Endothelial cell (in vitro differentiated cells): Measurements from ENCODE around the gene MCF2L2. TPM values are rescaled to one million over a fixed set of nuclear protein-coding genes. Genes with fewer than 3 reads are reported as not detected.

Experiments
- DNase-seq: peaks from one replicate; pipeline ENCODE4 v3.0.0; 2021; ENCODE audit warnings: low spot score
- H3K27ac Mint-ChIP-seq: one replicate; pipeline ENCODE4 v1.8.0; 2021; ENCODE audit warnings: mixed read lengths, inconsistent platforms; ENCODE audit not compliant: unreplicated experiment
- H3K27me3 Mint-ChIP-seq: one replicate; pipeline ENCODE4 v1.8.0; 2021; ENCODE audit warnings: mild to moderate bottlenecking, moderate library complexity, mixed read lengths, inconsistent platforms; ENCODE audit not compliant: unreplicated experiment
- H3K36me3 Mint-ChIP-seq: one replicate; pipeline ENCODE4 v1.8.0; 2021; ENCODE audit warnings: mild to moderate bottlenecking, low read depth, mixed read lengths, inconsistent platforms; ENCODE audit not compliant: unreplicated experiment
- H3K4me1 Mint-ChIP-seq: one replicate; pipeline ENCODE4 v1.8.0; 2021; ENCODE audit warnings: mild to moderate bottlenecking, mixed read lengths, inconsistent platforms; ENCODE audit not compliant: unreplicated experiment
- H3K4me3 Mint-ChIP-seq: one replicate; pipeline ENCODE4 v1.8.0; 2021; ENCODE audit warnings: mild to moderate bottlenecking, mixed read lengths, inconsistent platforms; ENCODE audit not compliant: unreplicated experiment
- H3K9me3 Mint-ChIP-seq: one replicate; pipeline ENCODE4 v1.8.0; 2021; ENCODE audit warnings: mixed read lengths, inconsistent platforms; ENCODE audit not compliant: unreplicated experiment
- CTCF ChIP-seq: fragments of 200-600 bp; sonication (generic); IDR thresholded peaks from one replicate; pipeline ENCODE4 v1.5.0; 2021; ENCODE audit warnings: antibody characterized with exemption; ENCODE audit not compliant: unreplicated experiment
- total RNA-seq: library from RNA; stranded (reverse); fragmentation: NEBNext Ultra II Directional; extraction: Animal tissue kit (Norgen Biotek cat#: 25700); gene quantifications from one replicate; pipeline ENCODE4 v1.2.1, GENCODE V29; 2021; ENCODE audit not compliant: unreplicated experiment

MCF2L2 gene
- total RNA-seq, 1 donor from 2014 or later: 1.8 TPM

GRCh38 chr3:183156266-183156665 lies 272.2 kb downstream of the MCF2L2 start:
- no peak for DNase-seq
- H3K9me3 Mint-ChIP-seq: no peaks in the 10 kb centered on the region
- H3K36me3 Mint-ChIP-seq: no peaks in the 10 kb centered on the region
- TF ChIP-seq CTCF: no peak
- H3K4me1 Mint-ChIP-seq: no peaks in the 10 kb centered on the region
- no peak overlapping the region for H3K4me3 Mint-ChIP-seq
- peaks cover 4% of the 10 kb centered on the region for H3K27me3 Mint-ChIP-seq
- H3K27ac Mint-ChIP-seq: no peak overlapping the region

GRCh38 chr3:183155499-183155898 lies 272.9 kb downstream of the MCF2L2 start:
- Mint-ChIP-seq H3K27me3 (peaks cover 4% of the 10 kb centered on the region), H3K36me3 (no peaks in the 10 kb centered on the region), H3K9me3 (no peaks in the 10 kb centered on the region), H3K4me3 (no peak overlapping the region), H3K4me1 (no peaks in the 10 kb centered on the region), H3K27ac (no peak overlapping the region)
- no peak for DNase-seq
- no peak for TF ChIP-seq CTCF

- no peak for DNase-seq
- no peaks in the 10 kb centered on the region for H3K9me3 Mint-ChIP-seq
- H3K27ac Mint-ChIP-seq: no peak overlapping the region
- H3K36me3 Mint-ChIP-seq: no peaks in the 10 kb centered on the region
- no peaks in the 10 kb centered on the region for H3K4me1 Mint-ChIP-seq
- peaks cover 4% of the 10 kb centered on the region for H3K27me3 Mint-ChIP-seq
- TF ChIP-seq CTCF: no peak
- H3K4me3 Mint-ChIP-seq: no peak overlapping the region
Measured at GRCh38 chr3:183153210-183153950, 275.0 kb downstream of the MCF2L2 start.

- H3K9me3 Mint-ChIP-seq: no peaks in the 10 kb centered on the region
- H3K27ac Mint-ChIP-seq: no peak overlapping the region
- H3K4me1 Mint-ChIP-seq: no peaks in the 10 kb centered on the region
- H3K27me3 Mint-ChIP-seq: peaks cover 2% of the 10 kb centered on the region
- no peaks in the 10 kb centered on the region for H3K36me3 Mint-ChIP-seq
- no peak for DNase-seq
- H3K4me3 Mint-ChIP-seq: no peak overlapping the region
- TF ChIP-seq CTCF: no peak
Measured at GRCh38 chr3:183151821-183152351, 276.5 kb downstream of the MCF2L2 start.

- H3K9me3 Mint-ChIP-seq: no peaks in the 10 kb centered on the region
- no peak for TF ChIP-seq CTCF
- H3K36me3 Mint-ChIP-seq: no peaks in the 10 kb centered on the region
- H3K27ac Mint-ChIP-seq: no peak overlapping the region
- no peak for DNase-seq
- no peaks in the 10 kb centered on the region for H3K4me1 Mint-ChIP-seq
- no peak overlapping the region for H3K4me3 Mint-ChIP-seq
- H3K27me3 Mint-ChIP-seq: peaks cover 2% of the 10 kb centered on the region
Measured at GRCh38 chr3:183151086-183151485, 277.3 kb downstream of the MCF2L2 start.
